Tracheal epithelial cell (primary cell): ENCODE data around the gene SDK2. TPM values are rescaled to one million over a fixed set of nuclear protein-coding genes. Genes with fewer than 3 reads are reported as not detected.

Experiments
- total RNA-seq: library from RNA; depleted of rRNA; stranded (reverse); fragments of >200 nt; gene quantifications from 2 replicates; pipeline ENCODE4 v1.2.1, GENCODE V29; 2014

Gene SDK2
- 4.7 and 7.5 TPM in 2 replicates for total RNA-seq

GRCh38 chr17:73644145-73645049, at the start of gene SDK2:
Gene SDK2 (minus strand): TSS chr17:73644445. CDS start chr17:73644088, 357 bp downstream.

GRCh38 chr17:73311781-73312641, 332.2 kb downstream of the SDK2 start, which contains the start of gene CDC42EP4:
Gene CDC42EP4 (minus strand): TSS chr17:73312001. CDS start chr17:73286500, 25,501 bp downstream.

